ENCODE data around the gene ACOT7. TPM values are rescaled to one million over a fixed set of nuclear protein-coding genes. Genes with fewer than 3 reads are reported as not detected.

ACOT7 gene
- total RNA-seq, 1 experiment from 2014 or later, result 70.2 TPM

DNA sequence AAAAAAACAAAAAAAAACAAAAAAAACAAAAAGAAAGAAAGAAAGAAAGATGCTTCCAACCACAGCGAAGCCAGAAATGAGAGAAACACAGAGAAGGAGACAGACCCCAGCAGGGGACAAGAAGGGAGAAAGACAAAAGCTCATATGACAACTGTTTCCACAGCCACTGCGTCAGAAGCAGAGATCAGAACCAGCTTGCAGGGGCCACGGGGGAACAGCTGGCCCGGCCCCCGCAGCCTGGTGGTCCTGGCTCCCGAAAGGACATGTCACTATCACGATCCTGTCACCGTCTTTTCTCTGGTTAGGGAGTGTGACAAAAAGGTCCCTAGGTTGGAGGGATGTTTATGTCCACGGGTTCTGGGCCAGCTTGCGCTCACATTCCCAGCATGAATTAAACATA is 60.7 kb downstream of the ACOT7 start:
- no peak for DNase-seq
- H3K4me2 ChIP-seq, result no peak overlapping the region
- TF ChIP-seq EZH2 (IDR thresholded peaks at IDR 0.05; ENCODE audit: low read depth), result no peak
- TF ChIP-seq, protein P1, sequence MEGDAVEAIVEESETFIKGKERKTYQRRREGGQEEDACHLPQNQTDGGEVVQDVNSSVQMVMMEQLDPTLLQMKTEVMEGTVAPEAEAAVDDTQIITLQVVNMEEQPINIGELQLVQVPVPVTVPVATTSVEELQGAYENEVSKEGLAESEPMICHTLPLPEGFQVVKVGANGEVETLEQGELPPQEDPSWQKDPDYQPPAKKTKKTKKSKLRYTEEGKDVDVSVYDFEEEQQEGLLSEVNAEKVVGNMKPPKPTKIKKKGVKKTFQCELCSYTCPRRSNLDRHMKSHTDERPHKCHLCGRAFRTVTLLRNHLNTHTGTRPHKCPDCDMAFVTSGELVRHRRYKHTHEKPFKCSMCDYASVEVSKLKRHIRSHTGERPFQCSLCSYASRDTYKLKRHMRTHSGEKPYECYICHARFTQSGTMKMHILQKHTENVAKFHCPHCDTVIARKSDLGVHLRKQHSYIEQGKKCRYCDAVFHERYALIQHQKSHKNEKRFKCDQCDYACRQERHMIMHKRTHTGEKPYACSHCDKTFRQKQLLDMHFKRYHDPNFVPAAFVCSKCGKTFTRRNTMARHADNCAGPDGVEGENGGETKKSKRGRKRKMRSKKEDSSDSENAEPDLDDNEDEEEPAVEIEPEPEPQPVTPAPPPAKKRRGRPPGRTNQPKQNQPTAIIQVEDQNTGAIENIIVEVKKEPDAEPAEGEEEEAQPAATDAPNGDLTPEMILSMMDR (conservative IDR thresholded peaks at IDR 0.05), result no peak
- intact Hi-C loops (cut with micrococcal nuclease; ENCODE audit: unreplicated experiment), result no loop called here
- no peaks in the 10 kb centered on the region for H3F3A ChIP-seq (ENCODE audit: insufficient read depth, low read depth)
- H3K36me3 ChIP-seq (ENCODE audit: low read depth), result no peaks in the 10 kb centered on the region
- no TSS peak for BruUV-seq (replicated peaks)
- no peak overlapping the region for H2AFZ ChIP-seq
- no peaks in the 10 kb centered on the region for H3K4me1 ChIP-seq (replicated peaks; ENCODE audit: insufficient read depth)
- no peaks in the 10 kb centered on the region for H4K20me1 ChIP-seq (ENCODE audit: insufficient read depth)
- no peaks in the 10 kb centered on the region for H3K9me2 ChIP-seq (ENCODE audit: insufficient read depth)
- H3K79me2 ChIP-seq (ENCODE audit: low read depth), result no peaks in the 10 kb centered on the region
- ChIA-PET CTCF (no interaction called here), POLR2A (ENCODE audit: unreplicated experiment) (no interaction called here)
- H3K27me3 ChIP-seq (ENCODE audit: insufficient read depth, low read depth), result no peaks in the 10 kb centered on the region
- H3K9me3 ChIP-seq (ENCODE audit: insufficient read depth, low read depth), result no peaks in the 10 kb centered on the region
- H3K27ac ChIP-seq, result no peak overlapping the region
- H3K4me3 ChIP-seq, result no peak overlapping the region

DNA sequence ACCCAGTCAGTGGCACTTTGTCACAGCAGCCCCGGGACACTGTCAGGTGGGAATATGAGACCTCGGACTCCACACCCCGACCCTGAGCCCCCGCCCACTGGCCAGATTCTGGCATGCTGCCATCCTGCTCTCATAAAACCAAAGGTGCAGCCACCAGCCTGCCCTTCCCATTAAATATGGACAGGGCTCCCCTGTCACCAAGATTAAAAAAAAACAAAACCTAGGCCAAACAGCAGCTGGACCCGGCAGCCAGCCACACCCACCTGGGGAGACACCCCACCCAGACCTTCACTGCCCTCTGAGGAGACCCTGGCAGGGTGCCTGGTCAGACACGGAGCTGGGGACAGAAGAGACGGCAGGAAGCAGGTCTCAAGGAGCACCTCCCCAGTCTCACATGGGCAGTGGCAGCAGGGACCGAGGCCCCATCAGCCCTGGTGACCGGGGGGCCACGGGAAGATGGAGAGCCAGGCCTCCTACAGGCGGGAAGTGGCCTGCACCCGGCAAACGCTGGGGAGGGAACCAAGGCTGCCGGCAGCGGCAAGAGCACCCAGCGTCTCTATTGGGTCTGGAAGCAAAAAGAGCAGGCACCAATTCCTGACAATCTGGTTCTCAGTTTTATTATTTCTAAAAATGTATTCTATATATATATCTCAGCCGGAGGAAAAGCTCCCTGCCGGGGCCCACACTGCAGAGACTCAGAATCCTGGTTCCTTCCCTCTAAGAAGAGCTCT is 61.9 kb downstream of the ACOT7 start:
- no peaks in the 10 kb centered on the region for H3F3A ChIP-seq (ENCODE audit: insufficient read depth, low read depth)
- CTCF ChIA-PET, result no interaction called here
- no peaks in the 10 kb centered on the region for H4K20me1 ChIP-seq (ENCODE audit: insufficient read depth)
- intact Hi-C loops (cut with micrococcal nuclease; ENCODE audit: unreplicated experiment), result no loop called here
- H3K27me3 ChIP-seq (ENCODE audit: insufficient read depth, low read depth), result no peaks in the 10 kb centered on the region
- TF ChIP-seq EZH2 (IDR thresholded peaks at IDR 0.05; ENCODE audit: low read depth), result no peak
- TF ChIP-seq, protein P1 (conservative IDR thresholded peaks at IDR 0.05), result no peak
- no peak overlapping the region for H3K27ac ChIP-seq
- no peaks in the 10 kb centered on the region for H3K79me2 ChIP-seq (ENCODE audit: low read depth)
- BruUV-seq (replicated peaks), result no TSS peak
- H3K36me3 ChIP-seq (ENCODE audit: low read depth), result no peaks in the 10 kb centered on the region
- H3K4me2 ChIP-seq, result no peak overlapping the region
- peak in 1 of 2 experiments; percentile 11 for DNase-seq
- POLR2A ChIA-PET (ENCODE audit: unreplicated experiment), result no interaction called here
- H2AFZ ChIP-seq, result no peak overlapping the region
- no peaks in the 10 kb centered on the region for H3K9me2 ChIP-seq (ENCODE audit: insufficient read depth)
- no peaks in the 10 kb centered on the region for H3K9me3 ChIP-seq (ENCODE audit: insufficient read depth, low read depth)
- no peaks in the 10 kb centered on the region for H3K4me1 ChIP-seq (replicated peaks; ENCODE audit: insufficient read depth)
- H3K4me3 ChIP-seq, result no peak overlapping the region

DNA sequence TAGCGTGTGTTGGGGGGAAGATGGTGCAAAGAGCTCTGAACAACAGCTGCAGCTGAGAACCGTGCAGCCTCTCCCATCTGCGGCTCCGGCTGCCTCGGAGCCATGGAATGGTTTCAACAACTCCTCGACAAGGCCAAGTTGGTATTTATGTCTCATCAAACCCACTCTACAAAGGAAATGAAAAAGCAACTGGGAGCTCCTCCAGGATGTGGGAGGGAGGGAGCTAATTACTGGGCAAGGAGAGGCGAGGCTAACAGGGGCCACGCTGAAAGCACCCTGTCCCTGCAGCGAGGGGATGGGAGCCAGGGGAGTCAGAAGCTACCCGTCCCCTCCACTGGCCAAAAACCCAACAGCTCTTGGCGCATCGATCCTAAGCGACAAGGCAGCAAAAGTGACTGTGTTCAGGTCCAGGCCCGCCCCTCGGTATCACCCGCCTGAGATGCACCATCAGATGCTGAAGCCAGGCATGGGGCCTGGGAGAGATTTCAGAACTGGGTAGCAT is 63.1 kb downstream of the ACOT7 start:
- no peak for DNase-seq
- no peaks in the 10 kb centered on the region for H3K36me3 ChIP-seq (ENCODE audit: low read depth)
- no peaks in the 10 kb centered on the region for H3K9me3 ChIP-seq (ENCODE audit: insufficient read depth, low read depth)
- H3K27ac ChIP-seq, result no peak overlapping the region
- ChIA-PET CTCF (no interaction called here), POLR2A (ENCODE audit: unreplicated experiment) (no interaction called here)
- H2AFZ ChIP-seq, result no peak overlapping the region
- no peaks in the 10 kb centered on the region for H3K27me3 ChIP-seq (ENCODE audit: insufficient read depth, low read depth)
- no peak overlapping the region for H3K4me2 ChIP-seq
- no peaks in the 10 kb centered on the region for H3K79me2 ChIP-seq (ENCODE audit: low read depth)
- no peaks in the 10 kb centered on the region for H4K20me1 ChIP-seq (ENCODE audit: insufficient read depth)
- H3K9me2 ChIP-seq (ENCODE audit: insufficient read depth), result no peaks in the 10 kb centered on the region
- no peak overlapping the region for H3K4me3 ChIP-seq
- H3F3A ChIP-seq (ENCODE audit: insufficient read depth, low read depth), result no peaks in the 10 kb centered on the region
- TF ChIP-seq EZH2 (IDR thresholded peaks at IDR 0.05; ENCODE audit: low read depth), result no peak
- TF ChIP-seq, protein P1 (conservative IDR thresholded peaks at IDR 0.05), result no peak
- no peaks in the 10 kb centered on the region for H3K4me1 ChIP-seq (replicated peaks; ENCODE audit: insufficient read depth)
- BruUV-seq (replicated peaks), result no TSS peak
- intact Hi-C loops (cut with micrococcal nuclease; ENCODE audit: unreplicated experiment), result no loop called here
